Trophoblast cell (in vitro differentiated cells and primary cell): ENCODE measurements around the gene CACNA1B.

ENCODE experiments used
- DNase-seq, 2 donors: peaks; one replicate each; pipeline ENCODE4 v3.0.0-alpha.2; 2016
- H2AFZ ChIP-seq: 2 replicates; pipeline ENCODE4 v1.6.1; 2013; ENCODE audit warnings: low read length, moderate library complexity, mild to moderate bottlenecking; ENCODE audit not compliant: insufficient read depth, poor library complexity
- H2AK5ac ChIP-seq: 2 replicates; pipeline ENCODE4 v1.6.1; 2013; ENCODE audit warnings: mild to moderate bottlenecking, low read length
- H2BK120ac ChIP-seq: 2 replicates; pipeline ENCODE4 v1.6.1; 2013; ENCODE audit warnings: low read length, mild to moderate bottlenecking, moderate library complexity; ENCODE audit not compliant: insufficient read depth, poor library complexity
- H2BK12ac ChIP-seq: 2 replicates; pipeline ENCODE4 v1.6.1; 2013; ENCODE audit warnings: mild to moderate bottlenecking, low read length, moderate library complexity
- H2BK5ac ChIP-seq: 2 replicates; pipeline ENCODE4 v1.6.1; 2013; ENCODE audit warnings: low read length, low read depth, moderate library complexity, mild to moderate bottlenecking; ENCODE audit not compliant: poor library complexity
- H3K14ac ChIP-seq: 2 replicates; pipeline ENCODE4 v1.6.1; 2013; ENCODE audit warnings: mild to moderate bottlenecking, low read length
- H3K18ac ChIP-seq: 2 replicates; pipeline ENCODE4 v1.6.1; 2013; ENCODE audit warnings: mild to moderate bottlenecking, low read length
- H3K23ac ChIP-seq: 2 replicates; pipeline ENCODE4 v1.6.1; 2013; ENCODE audit warnings: low read length
- H3K27ac ChIP-seq: 2 replicates; pipeline ENCODE4 v1.5.1; 2013; ENCODE audit warnings: low read depth, mild to moderate bottlenecking, inconsistent platforms, low read length, moderate library complexity
- H3K27me3 ChIP-seq: 2 replicates; pipeline ENCODE4 v1.6.1; 2013; ENCODE audit warnings: inconsistent platforms, mild to moderate bottlenecking, low read length, moderate library complexity; ENCODE audit not compliant: insufficient read depth
- H3K36me3 ChIP-seq, 2 experiments: 1 replicate in 1 of 2; 2 replicates in 1 of 2; pipeline ENCODE4 v1.6.1; 2013; ENCODE audit warnings: low read length in 2 of 2, mild to moderate bottlenecking in 2 of 2, moderate library complexity in 1 of 2; ENCODE audit not compliant: insufficient read depth in 2 of 2, control insufficient read depth in 1 of 2
- H3K4ac ChIP-seq: 2 replicates; pipeline ENCODE4 v1.6.1; 2013; ENCODE audit warnings: low read depth, mild to moderate bottlenecking, low read length, moderate library complexity
- H3K4me1 ChIP-seq, 2 experiments: 1 replicate in 1 of 2; 2 replicates in 1 of 2; pipeline ENCODE4 v1.6.1; 2013; ENCODE audit warnings: low read length in 2 of 2, mild to moderate bottlenecking in 2 of 2, moderate library complexity in 1 of 2; ENCODE audit not compliant: insufficient read depth in 2 of 2, control insufficient read depth in 1 of 2
- H3K4me2 ChIP-seq: 2 replicates; pipeline ENCODE4 v1.6.1; 2013; ENCODE audit warnings: inconsistent platforms, mild to moderate bottlenecking, low read length, moderate library complexity
- H3K4me3 ChIP-seq: 2 replicates; pipeline ENCODE4 v1.5.1; 2013; ENCODE audit warnings: mild to moderate bottlenecking, low read depth, low read length, inconsistent platforms
- H3K79me1 ChIP-seq: one replicate; pipeline ENCODE4 v1.6.1; 2013; ENCODE audit warnings: low read length
- H3K79me2 ChIP-seq: 2 replicates; pipeline ENCODE4 v1.6.1; 2013; ENCODE audit warnings: low read length, mild to moderate bottlenecking; ENCODE audit not compliant: control insufficient read depth, insufficient read depth, poor library complexity
- H3K9ac ChIP-seq: 2 replicates; pipeline ENCODE4 v1.6.1; 2013; ENCODE audit warnings: mild to moderate bottlenecking, low read length
- H3K9me3 ChIP-seq: 2 replicates; pipeline ENCODE4 v1.6.1; 2013; ENCODE audit warnings: low read depth, mild to moderate bottlenecking, control low read depth, inconsistent platforms, low read length; ENCODE audit not compliant: insufficient read depth
- H4K12ac ChIP-seq: 2 replicates; pipeline ENCODE4 v1.6.1; 2013; ENCODE audit warnings: low read depth, mild to moderate bottlenecking, low read length, moderate library complexity
- H4K8ac ChIP-seq: 2 replicates; pipeline ENCODE4 v1.6.1; 2013; ENCODE audit warnings: low read depth, mild to moderate bottlenecking, low read length, moderate library complexity
- H4K91ac ChIP-seq: one replicate; pipeline ENCODE4 v1.6.1; 2013; ENCODE audit warnings: low read depth, mild to moderate bottlenecking, low read length, moderate library complexity
- WGBS: extraction: QIAGEN DNeasy Blood & Tissue Kit; methylation state at CpG from one replicate; pipeline ENCODE4 v1.1.7; 2013; ENCODE audit warnings: missing lambda C conversion rate; ENCODE audit not compliant: insufficient read length, insufficient coverage; ENCODE audit errors: extremely low coverage; 5-methylcytosine and 5-hydroxymethylcytosine counted together

The CACNA1B gene

DNA sequence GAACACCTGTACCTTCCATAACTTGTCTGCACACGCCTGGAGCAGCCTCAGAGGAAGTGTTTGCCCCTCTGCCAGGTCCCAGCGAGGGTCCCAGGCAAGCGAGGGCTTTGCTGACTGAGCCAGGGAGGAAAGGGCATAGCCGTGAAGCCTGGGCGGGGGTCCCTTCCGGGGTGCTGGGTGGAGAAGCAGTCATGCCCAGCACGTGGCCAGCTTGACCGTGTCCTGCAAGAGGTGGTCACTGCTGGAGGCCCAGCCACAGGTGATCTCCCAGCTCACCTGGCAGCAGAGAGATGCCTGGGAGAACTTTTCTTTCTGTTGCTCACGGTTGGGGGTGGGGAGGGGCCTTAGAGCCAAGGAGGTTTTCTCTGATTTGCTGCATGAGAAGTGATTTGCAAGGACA, 195.3 kb downstream of the CACNA1B start:
- H3K4me3 ChIP-seq, result no peak overlapping the region
- H2BK120ac ChIP-seq, result no peak overlapping the region
- no CpG with 5 or more reads among the region's 9 CpGs for WGBS
- H3K9me3 ChIP-seq, result peaks cover 38% of the 10 kb centered on the region
- H3K18ac ChIP-seq, result no peak overlapping the region
- H2AFZ ChIP-seq, result no peak overlapping the region
- no peak for DNase-seq
- no peak overlapping the region for H2AK5ac ChIP-seq
- no peak overlapping the region for H4K12ac ChIP-seq
- no peak overlapping the region for H2BK12ac ChIP-seq
- no peak overlapping the region for H2BK5ac ChIP-seq
- H3K23ac ChIP-seq, result no peak overlapping the region
- no peaks in the 10 kb centered on the region for H3K79me2 ChIP-seq
- H3K27ac ChIP-seq, result no peak overlapping the region
- no peaks in the 10 kb centered on the region for H3K79me1 ChIP-seq
- no peak overlapping the region for H4K8ac ChIP-seq
- H3K27me3 ChIP-seq, result no peaks in the 10 kb centered on the region
- H3K4ac ChIP-seq, result no peak overlapping the region
- no peak overlapping the region for H4K91ac ChIP-seq
- no peaks in the 10 kb centered on the region for H3K36me3 ChIP-seq
- no peak overlapping the region for H3K9ac ChIP-seq
- H3K4me2 ChIP-seq, result no peak overlapping the region
- no peak overlapping the region for H3K14ac ChIP-seq
- no peaks in the 10 kb centered on the region for H3K4me1 ChIP-seq

DNA sequence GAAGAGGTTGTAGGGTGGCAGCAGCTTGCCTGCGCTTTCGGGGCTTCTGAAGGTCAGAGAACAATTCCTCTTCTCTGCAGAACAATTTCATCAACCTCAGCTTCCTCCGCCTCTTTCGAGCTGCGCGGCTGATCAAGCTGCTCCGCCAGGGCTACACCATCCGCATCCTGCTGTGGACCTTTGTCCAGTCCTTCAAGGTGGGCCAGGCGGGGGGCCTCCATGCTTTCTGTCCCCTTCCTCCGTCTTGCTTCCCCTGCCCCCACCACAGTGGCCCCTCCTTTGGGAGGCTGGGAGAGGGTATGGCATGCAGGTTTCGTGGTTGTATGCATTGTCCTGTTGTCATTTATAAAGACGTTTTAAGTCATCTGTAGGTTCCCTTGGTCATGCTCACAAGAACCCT, 195.8 kb downstream of the CACNA1B start:
- Histone ChIP-seq H3K4me1 (no peaks in the 10 kb centered on the region), H3K14ac (no peak overlapping the region), H3K27me3 (no peaks in the 10 kb centered on the region), H2AFZ (no peak overlapping the region), H4K91ac (no peak overlapping the region), H2BK12ac (no peak overlapping the region), H3K4ac (no peak overlapping the region), H4K12ac (no peak overlapping the region), H2AK5ac (no peak overlapping the region), H3K23ac (no peak overlapping the region), H3K4me2 (no peak overlapping the region), H3K18ac (no peak overlapping the region), H3K79me1 (no peaks in the 10 kb centered on the region), H3K9ac (no peak overlapping the region), H3K79me2 (no peaks in the 10 kb centered on the region), H2BK5ac (no peak overlapping the region), H3K27ac (no peak overlapping the region), H3K9me3 (peaks cover 43% of the 10 kb centered on the region), H3K36me3 (no peaks in the 10 kb centered on the region), H3K4me3 (no peak overlapping the region), H2BK120ac (no peak overlapping the region), H4K8ac (no peak overlapping the region)
- no CpG with 5 or more reads among the region's 12 CpGs for WGBS
- DNase-seq, result no peak

DNA sequence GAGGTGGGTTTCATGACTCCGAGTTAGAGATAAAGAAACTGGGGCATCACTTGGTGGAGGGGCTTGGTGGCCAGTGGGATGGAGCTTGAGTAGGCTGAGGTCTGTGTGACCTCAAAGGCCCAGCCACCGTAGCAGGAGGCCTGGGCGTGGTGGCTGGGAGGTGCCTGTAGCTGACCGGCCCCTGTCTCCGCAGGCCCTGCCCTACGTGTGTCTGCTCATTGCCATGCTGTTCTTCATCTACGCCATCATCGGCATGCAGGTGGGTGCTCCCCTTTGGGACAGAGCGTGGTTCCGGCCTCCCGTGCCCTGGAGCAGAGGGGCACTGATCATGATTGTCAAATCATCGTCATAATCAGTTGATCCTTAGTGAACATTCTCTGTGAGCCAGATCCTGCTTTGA, 196.2 kb downstream of the CACNA1B start:
- Histone ChIP-seq H4K91ac (no peak overlapping the region), H3K23ac (no peak overlapping the region), H2AK5ac (no peak overlapping the region), H3K4ac (no peak overlapping the region), H3K4me3 (no peak overlapping the region), H2BK5ac (no peak overlapping the region), H3K79me2 (no peaks in the 10 kb centered on the region), H3K4me1 (no peaks in the 10 kb centered on the region), H3K14ac (no peak overlapping the region), H4K8ac (no peak overlapping the region), H2BK120ac (no peak overlapping the region), H3K27me3 (no peaks in the 10 kb centered on the region), H3K9me3 (peaks cover 45% of the 10 kb centered on the region), H3K4me2 (no peak overlapping the region), H3K18ac (no peak overlapping the region), H2BK12ac (no peak overlapping the region), H4K12ac (no peak overlapping the region), H3K36me3 (no peaks in the 10 kb centered on the region), H3K27ac (no peak overlapping the region), H2AFZ (no peak overlapping the region), H3K9ac (no peak overlapping the region), H3K79me1 (no peaks in the 10 kb centered on the region)
- whole genome bisulfite sequencing, result no CpG with 5 or more reads among the region's 12 CpGs
- DNase-seq, result no peak

DNA sequence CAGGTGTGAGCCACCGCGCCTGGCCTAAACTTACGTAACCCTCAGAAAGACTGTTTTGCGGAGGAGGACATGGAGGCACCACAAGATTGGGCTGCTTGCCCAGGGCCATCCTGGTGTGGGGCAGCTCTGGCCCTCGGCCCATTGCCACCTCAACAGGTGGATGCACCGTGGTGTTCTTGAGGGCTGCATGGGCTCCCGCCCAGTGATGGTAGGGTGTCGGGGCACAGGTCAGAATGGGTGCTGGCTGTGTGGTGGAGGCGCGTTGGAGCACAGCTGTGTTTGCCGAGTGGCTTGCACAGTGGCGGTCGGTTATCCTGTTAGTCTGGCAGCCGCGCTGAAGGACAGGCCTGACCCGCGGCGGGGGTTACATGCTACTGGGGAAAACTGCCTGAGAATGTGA, 196.9 kb downstream of the CACNA1B start:
- H3K14ac ChIP-seq, result no peak overlapping the region
- WGBS, result no CpG with 5 or more reads among the region's 18 CpGs

More for the DNA sequence above, 196.9 kb downstream of the CACNA1B start:
- Histone ChIP-seq H3K9ac (no peak overlapping the region), H4K12ac (no peak overlapping the region), H3K4ac (no peak overlapping the region), H2BK12ac (no peak overlapping the region), H3K4me1 (no peaks in the 10 kb centered on the region), H3K27ac (no peak overlapping the region), H2BK5ac (no peak overlapping the region), H3K23ac (no peak overlapping the region), H3K4me2 (no peak overlapping the region), H3K4me3 (no peak overlapping the region), H3K27me3 (no peaks in the 10 kb centered on the region), H4K8ac (no peak overlapping the region), H3K79me2 (no peaks in the 10 kb centered on the region), H4K91ac (no peak overlapping the region), H2AK5ac (no peak overlapping the region), H2BK120ac (no peak overlapping the region), H3K79me1 (no peaks in the 10 kb centered on the region), H3K9me3 (peaks cover 48% of the 10 kb centered on the region), H3K18ac (no peak overlapping the region), H2AFZ (no peak overlapping the region), H3K36me3 (no peaks in the 10 kb centered on the region)
- no peak for DNase-seq
